Neutrophil (primary cell): ENCODE measurements around the gene FNBP1.
"Not testable (repeated sequence)": the region's sequence is repeated elsewhere in the genome, so short reads cannot be mapped to it uniquely, and the experiment has no call there.

Source experiments
- H3K27ac ChIP-seq: fragments of 200-600 bp; sonication (generic); 2 replicates; pipeline ENCODE4 v1.5.1; 2016; ENCODE audit warnings: mild to moderate bottlenecking, moderate library complexity
- H3K27me3 ChIP-seq: fragments of 200-600 bp; sonication (generic); 2 replicates; pipeline ENCODE4 v1.6.0; 2016; ENCODE audit warnings: mild to moderate bottlenecking
- H3K36me3 ChIP-seq: fragments of 200-600 bp; sonication (generic); 2 replicates; pipeline ENCODE4 v1.5.1; 2017
- H3K4me1 ChIP-seq, 2 experiments: fragments of 200-600 bp in 1 of 2; sonication (generic) in 1 of 2; 1 replicate in 1 of 2; 2 replicates in 1 of 2; pipeline versions ENCODE4 v1.5.1 to v1.6.1; 2013 to 2016; ENCODE audit warnings: low read depth in 1 of 2, low read length in 1 of 2, mild to moderate bottlenecking in 1 of 2, moderate library complexity in 1 of 2; ENCODE audit not compliant: control insufficient read depth in 1 of 2, insufficient read depth in 1 of 2
- H3K4me3 ChIP-seq, 2 experiments: fragments of 200-600 bp in 1 of 2; sonication (generic) in 1 of 2; 1 replicate in 1 of 2; 2 replicates in 1 of 2; pipeline ENCODE4 v1.5.1; 2013 to 2016; ENCODE audit warnings: low read depth in 1 of 2, low read length in 1 of 2, mild to moderate bottlenecking in 1 of 2, moderate library complexity in 1 of 2
- H3K9me3 ChIP-seq: fragments of 200-600 bp; sonication (generic); 2 replicates; pipeline ENCODE4 v1.5.1; 2016
- TF ChIP-seq, protein P1 (sequence below): fragments of 200-600 bp; sonication (generic); IDR thresholded peaks from 2 replicates; pipeline ENCODE4 v1.5.1; 2016; ENCODE audit warnings: antibody characterized with exemption

The FNBP1 gene

DNA sequence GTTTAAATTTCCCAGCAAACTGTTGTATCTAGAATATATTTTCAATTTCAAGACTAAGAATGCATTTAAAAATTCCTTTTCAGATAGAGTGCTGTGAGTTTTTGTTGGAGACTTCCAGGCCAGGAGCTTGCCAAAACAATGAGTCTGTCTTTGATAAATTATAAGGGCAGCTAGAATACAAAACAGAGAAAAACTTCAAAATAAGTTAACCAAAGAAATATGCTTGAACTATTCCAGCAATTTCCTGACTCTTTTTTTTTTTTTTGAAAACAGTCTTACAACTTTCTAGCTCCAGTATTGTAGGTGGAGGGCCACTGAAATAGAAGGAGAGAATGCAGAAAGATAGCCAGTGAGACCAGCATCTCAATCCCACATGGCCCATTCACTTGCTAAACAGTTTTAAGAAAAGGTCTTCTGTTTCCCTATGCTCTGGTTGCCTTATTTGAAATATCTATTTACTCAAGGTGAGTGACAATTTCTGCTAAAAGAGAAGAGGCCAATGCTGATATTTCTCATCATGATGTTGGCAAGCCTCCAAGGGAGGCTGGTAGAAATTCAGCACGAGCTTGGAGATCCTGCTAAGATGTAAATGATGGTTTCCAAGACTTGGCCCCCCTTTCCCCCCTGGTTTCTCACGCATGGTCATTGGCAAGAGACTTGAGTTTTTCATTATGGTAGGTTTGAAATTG lies 104.6 kb downstream of the FNBP1 start:
- H3K4me1 ChIP-seq = peaks cover 11 to 17% of the 10 kb centered on the region in 2 experiments
- no peaks in the 10 kb centered on the region for H3K9me3 ChIP-seq
- TF ChIP-seq, protein P1, sequence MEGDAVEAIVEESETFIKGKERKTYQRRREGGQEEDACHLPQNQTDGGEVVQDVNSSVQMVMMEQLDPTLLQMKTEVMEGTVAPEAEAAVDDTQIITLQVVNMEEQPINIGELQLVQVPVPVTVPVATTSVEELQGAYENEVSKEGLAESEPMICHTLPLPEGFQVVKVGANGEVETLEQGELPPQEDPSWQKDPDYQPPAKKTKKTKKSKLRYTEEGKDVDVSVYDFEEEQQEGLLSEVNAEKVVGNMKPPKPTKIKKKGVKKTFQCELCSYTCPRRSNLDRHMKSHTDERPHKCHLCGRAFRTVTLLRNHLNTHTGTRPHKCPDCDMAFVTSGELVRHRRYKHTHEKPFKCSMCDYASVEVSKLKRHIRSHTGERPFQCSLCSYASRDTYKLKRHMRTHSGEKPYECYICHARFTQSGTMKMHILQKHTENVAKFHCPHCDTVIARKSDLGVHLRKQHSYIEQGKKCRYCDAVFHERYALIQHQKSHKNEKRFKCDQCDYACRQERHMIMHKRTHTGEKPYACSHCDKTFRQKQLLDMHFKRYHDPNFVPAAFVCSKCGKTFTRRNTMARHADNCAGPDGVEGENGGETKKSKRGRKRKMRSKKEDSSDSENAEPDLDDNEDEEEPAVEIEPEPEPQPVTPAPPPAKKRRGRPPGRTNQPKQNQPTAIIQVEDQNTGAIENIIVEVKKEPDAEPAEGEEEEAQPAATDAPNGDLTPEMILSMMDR = no peak
- H3K27ac ChIP-seq = peak overlapping the region; percentile 35
- no peaks in the 10 kb centered on the region for H3K36me3 ChIP-seq
- no peak overlapping the region for H3K4me3 ChIP-seq
- no peaks in the 10 kb centered on the region for H3K27me3 ChIP-seq

DNA sequence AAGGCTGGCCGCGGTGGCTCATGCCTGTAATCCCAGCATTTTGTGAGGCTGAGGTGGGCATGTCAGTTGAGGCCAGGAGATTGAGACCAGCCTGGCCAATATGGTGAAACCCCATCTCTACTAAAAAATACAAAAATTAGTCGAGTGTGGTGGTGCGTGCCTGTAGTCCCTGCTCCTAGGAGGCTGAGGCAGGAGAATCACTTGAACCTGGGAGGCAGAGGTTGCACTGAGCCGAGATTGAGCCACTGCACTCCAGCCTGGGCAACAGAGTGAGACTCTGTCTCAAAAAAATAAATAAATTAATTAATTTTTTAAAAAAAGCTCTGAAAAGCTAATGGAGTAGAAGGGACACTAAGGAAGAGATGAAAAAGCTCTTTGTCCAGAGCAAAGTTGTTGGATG lies 105.1 kb downstream of the FNBP1 start:
- H3K36me3 ChIP-seq, H3K4me3 ChIP-seq, H3K27ac ChIP-seq, H3K27me3 ChIP-seq, H3K9me3 ChIP-seq: not testable (repeated sequence)
- H3K4me1 ChIP-seq = peaks cover 11 to 13% of the 10 kb centered on the region in 2 experiments

DNA sequence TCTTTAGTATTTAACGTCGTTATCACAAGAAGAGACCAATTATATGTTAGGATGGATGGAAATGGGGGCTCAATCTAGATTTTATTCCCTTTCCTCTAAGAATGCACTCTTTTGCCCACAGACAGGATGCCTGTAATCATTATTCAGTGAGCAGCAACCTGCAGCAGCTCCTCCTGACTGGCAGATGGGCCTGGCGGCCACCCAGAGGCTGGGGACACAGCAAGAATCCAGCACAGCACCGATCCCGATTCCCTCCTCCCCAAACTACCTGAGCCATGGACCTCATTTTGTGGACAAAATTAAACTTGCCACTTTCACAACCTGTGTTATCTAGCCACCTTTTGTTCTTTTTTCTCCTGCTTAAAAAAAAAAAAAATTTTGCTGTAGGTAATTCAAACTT lies 106.8 kb downstream of the FNBP1 start:
- TF ChIP-seq, protein P1 = no peak
- H3K4me1 ChIP-seq = peaks cover 25 to 27% of the 10 kb centered on the region in 2 experiments
- H3K9me3 ChIP-seq = no peaks in the 10 kb centered on the region
- no peaks in the 10 kb centered on the region for H3K36me3 ChIP-seq
- no peaks in the 10 kb centered on the region for H3K27me3 ChIP-seq
- H3K27ac ChIP-seq = no peak overlapping the region
- H3K4me3 ChIP-seq = no peak overlapping the region

DNA sequence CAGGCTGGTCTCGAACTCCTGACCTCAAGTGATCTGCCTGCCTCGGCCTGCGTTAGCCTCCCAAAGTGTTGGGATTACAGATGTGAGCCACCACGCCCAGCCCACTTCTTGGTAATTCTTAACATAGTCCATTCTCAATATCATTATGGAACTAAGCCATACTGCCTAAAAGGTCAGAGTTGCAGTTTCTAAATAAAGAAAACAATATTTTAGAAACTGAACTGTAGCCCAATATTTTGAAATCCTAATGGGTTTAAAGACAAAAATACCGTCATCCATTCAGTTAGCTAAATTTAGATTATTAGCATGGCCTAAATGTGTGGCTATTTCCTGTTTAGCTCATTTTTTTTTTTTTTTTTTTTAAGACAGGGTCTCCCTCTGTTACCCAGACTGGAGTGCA lies 108.2 kb downstream of the FNBP1 start:
- no peaks in the 10 kb centered on the region for H3K9me3 ChIP-seq
- H3K4me3 ChIP-seq = no peak overlapping the region
- H3K27ac ChIP-seq = no peak overlapping the region
- peaks cover 23 to 40% of the 10 kb centered on the region in 2 experiments for H3K4me1 ChIP-seq
- H3K36me3 ChIP-seq = no peaks in the 10 kb centered on the region
- TF ChIP-seq, protein P1 = no peak
- no peaks in the 10 kb centered on the region for H3K27me3 ChIP-seq

DNA sequence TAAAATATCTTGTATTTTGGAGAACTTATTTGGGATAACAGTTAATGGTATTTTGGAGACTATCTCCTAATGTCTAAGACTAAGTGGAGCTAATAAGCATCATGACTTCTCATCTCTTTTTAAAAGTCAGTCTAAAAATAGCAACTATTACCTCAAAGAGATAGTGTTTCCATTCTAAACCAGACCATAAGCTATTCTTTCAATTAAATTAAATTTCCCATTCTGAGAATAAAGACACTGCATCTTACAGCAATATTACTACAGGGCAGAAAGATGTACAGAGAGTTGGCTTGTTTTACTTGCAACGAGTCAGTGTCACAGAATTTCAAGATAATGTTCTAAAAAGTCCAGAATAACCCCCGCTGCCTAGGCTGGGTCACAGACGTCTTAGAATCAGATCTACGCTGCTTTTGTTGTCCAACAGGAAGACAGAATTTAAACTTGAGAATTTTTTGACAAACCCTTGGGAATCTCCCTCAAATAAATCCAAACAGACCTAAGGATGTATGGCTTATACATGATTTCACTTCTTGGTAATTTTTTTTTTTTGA lies 108.9 kb downstream of the FNBP1 start:
- peak overlapping the region; percentile 79 for H3K27ac ChIP-seq
- TF ChIP-seq, protein P1 = no peak
- no peak overlapping the region for H3K4me3 ChIP-seq
- peaks cover 20 to 36% of the 10 kb centered on the region in 2 experiments for H3K4me1 ChIP-seq
- H3K27me3 ChIP-seq = no peaks in the 10 kb centered on the region
- H3K36me3 ChIP-seq = peaks cover 4% of the 10 kb centered on the region
- no peaks in the 10 kb centered on the region for H3K9me3 ChIP-seq
